CD14-positive monocyte (primary cell): ENCODE results near the gene PGP. TPM values are rescaled to one million over a fixed set of nuclear protein-coding genes. Genes with fewer than 3 reads are reported as not detected.

Experiments
- DNase-seq, 3 donors: peaks; one replicate each; pipeline ENCODE4 v3.0.0-alpha.2; 2011 to 2022
- H2AFZ ChIP-seq: 2 replicates; pipeline ENCODE4 v1.6.0; 2012; ENCODE audit warnings: mild to moderate bottlenecking, low read depth, low read length, inconsistent platforms; ENCODE audit not compliant: insufficient read depth, poor library complexity, severe bottlenecking
- H3K27ac ChIP-seq, 2 donors: 1 replicate in 1 of 2; 2 replicates in 1 of 2; pipeline ENCODE4 v1.5.1; 2012 to 2013; ENCODE audit warnings: low read length in 2 of 2, control low read depth in 1 of 2, inconsistent platforms in 1 of 2, low read depth in 1 of 2, mild to moderate bottlenecking in 1 of 2
- H3K27me3 ChIP-seq, 2 donors: one replicate each; pipeline versions ENCODE4 v1.6.0 to v1.6.1; 2011 to 2013; ENCODE audit warnings: low read length in 2 of 2; ENCODE audit not compliant: control insufficient read depth in 2 of 2, insufficient read depth in 2 of 2
- H3K36me3 ChIP-seq, 2 donors: replicated peaks in 1 of 2; 1 replicate in 1 of 2; 2 replicates in 1 of 2; pipeline versions ENCODE4 v1.5.1 to v1.6.1; 2012 to 2013; ENCODE audit warnings: low read length in 2 of 2, control low read depth in 1 of 2, inconsistent platforms in 1 of 2, mild to moderate bottlenecking in 1 of 2; ENCODE audit not compliant: insufficient read depth in 2 of 2, control insufficient read depth in 1 of 2
- H3K4me1 ChIP-seq, 2 donors: 1 replicate in 1 of 2; 2 replicates in 1 of 2; pipeline versions ENCODE4 v1.5.1 to v1.6.1; 2012 to 2013; ENCODE audit warnings: low read length in 2 of 2, control low read depth in 1 of 2, inconsistent platforms in 1 of 2, mild to moderate bottlenecking in 1 of 2, moderate library complexity in 1 of 2; ENCODE audit not compliant: insufficient read depth in 2 of 2, control insufficient read depth in 1 of 2
- H3K4me2 ChIP-seq: replicated peaks from 2 replicates; pipeline ENCODE3; 2012; ENCODE audit warnings: low read length, moderate library complexity, mild to moderate bottlenecking; ENCODE audit not compliant: poor library complexity, severe bottlenecking; ENCODE audit errors: extremely low read depth
- H3K4me3 ChIP-seq, 3 experiments: fragments of 200-600 bp in 1 of 3; sonication (generic) in 1 of 3; replicated peaks in 1 of 3; 1 replicate in 2 of 3; 2 replicates in 1 of 3; pipeline ENCODE4 v1.5.1; 2011 to 2013; ENCODE audit warnings: low read length in 3 of 3, mild to moderate bottlenecking in 3 of 3, control low read depth in 2 of 3, low read depth in 2 of 3, inconsistent platforms in 1 of 3, moderate library complexity in 1 of 3
- H3K79me2 ChIP-seq: 2 replicates; pipeline ENCODE4 v1.6.0; 2012; ENCODE audit warnings: mild to moderate bottlenecking, control low read depth, inconsistent platforms, low read length, moderate library complexity; ENCODE audit not compliant: insufficient read depth
- H3K9ac ChIP-seq: 2 replicates; pipeline ENCODE4 v1.6.0; 2017; ENCODE audit warnings: low read length, mild to moderate bottlenecking; ENCODE audit not compliant: insufficient read depth, poor library complexity, severe bottlenecking
- H3K9me3 ChIP-seq, 2 donors: replicated peaks in 1 of 2; 1 replicate in 1 of 2; 2 replicates in 1 of 2; pipeline versions ENCODE4 v1.5.1 to v1.6.1; 2012 to 2013; ENCODE audit warnings: low read length in 2 of 2, control low read depth in 1 of 2; ENCODE audit not compliant: control insufficient read depth in 1 of 2, insufficient read depth in 1 of 2
- H4K20me1 ChIP-seq: 2 replicates; pipeline ENCODE4 v1.6.0; 2012; ENCODE audit warnings: mild to moderate bottlenecking, low read length, control low read depth, moderate library complexity; ENCODE audit not compliant: insufficient read depth
- H3K27ac Mint-ChIP-seq, 7 donors: one replicate each; pipeline ENCODE4 v1.8.0; 2020; ENCODE audit warnings: mild to moderate bottlenecking in 7 of 7, mixed read lengths in 7 of 7, moderate library complexity in 6 of 7, inconsistent platforms in 2 of 7
- H3K27me3 Mint-ChIP-seq, 3 donors: one replicate each; pipeline ENCODE4 v1.8.0; 2021 to 2022; ENCODE audit warnings: low read depth in 3 of 3, mild to moderate bottlenecking in 3 of 3, mixed read lengths in 3 of 3, moderate library complexity in 3 of 3, inconsistent platforms in 1 of 3
- H3K36me3 Mint-ChIP-seq, 2 donors: one replicate each; pipeline ENCODE4 v1.8.0; 2020; ENCODE audit warnings: mixed read lengths in 2 of 2, inconsistent platforms in 1 of 2, mild to moderate bottlenecking in 1 of 2
- H3K4me1 Mint-ChIP-seq: one replicate; pipeline ENCODE4 v1.8.0; 2020; ENCODE audit warnings: mild to moderate bottlenecking, mixed read lengths
- H3K4me3 Mint-ChIP-seq, 2 donors: one replicate each; pipeline ENCODE4 v1.8.0; 2020; ENCODE audit warnings: mild to moderate bottlenecking in 2 of 2, mixed read lengths in 2 of 2, moderate library complexity in 1 of 2
- H3K9me3 Mint-ChIP-seq, 7 donors: one replicate each; pipeline ENCODE4 v1.8.0; 2020 to 2022; ENCODE audit warnings: mixed read lengths in 7 of 7, mild to moderate bottlenecking in 6 of 7, moderate library complexity in 6 of 7, inconsistent platforms in 2 of 7
- CTCF ChIP-seq: fragments of 200-600 bp; IDR thresholded peaks from one replicate; pipeline ENCODE4 v1.8.0; 2022; ENCODE audit warnings: antibody characterized with exemption, mild to moderate bottlenecking
- WGBS: methylation state at CpG from one replicate; pipeline ENCODE4 v1.1.5; 2013; ENCODE audit warnings: missing lambda C conversion rate; ENCODE audit not compliant: insufficient coverage; 5-methylcytosine and 5-hydroxymethylcytosine counted together
- intact Hi-C, 2 donors: fragments of 100-400 bp; cut with micrococcal nuclease; formaldehyde crosslinking; loops; one replicate each; pipeline versions ENCODE4 v1.15.0 to v1.15.1; 2023
- polyA plus RNA-seq, 3 donors: library from polyadenylated mRNA; depleted of rRNA in 1 of 3; unstranded in 2 of 3; stranded (reverse) in 1 of 3; fragments of 300-500 nt in 2 of 3; fragments of >200 nt in 1 of 3; fragmentation: Illumina TruSeq in 2 of 3; gene quantifications; 1 replicate in 2 of 3; 2 replicates in 1 of 3; pipeline ENCODE4 v1.2.3, GENCODE V29; 2012 to 2021

PGP gene
- polyA plus RNA-seq, 3 donors = 7.2 to 20.2 (median 19.2) TPM

- no peaks in the 10 kb centered on the region for H3K36me3 ChIP-seq
Measured at GRCh38 chr16:2184962-2185361, 29.7 kb downstream of the PGP start.

GRCh38 chr16:2184346-2184745 is 30.3 kb downstream of the PGP start:
- DNase-seq = no peak
- WGBS = 95% methylated on average over 18 of the region's 19 CpGs
- TF ChIP-seq CTCF = no peak
- Histone ChIP-seq H3K9ac (no peak overlapping the region), H3K9me3 (no peaks in the 10 kb centered on the region), H3K79me2 (no peaks in the 10 kb centered on the region), H3K36me3 (no peaks in the 10 kb centered on the region), H3K4me2 (no peak overlapping the region), H3K4me1 (no peaks in the 10 kb centered on the region), H2AFZ (no peak overlapping the region), H3K4me3 (no peak overlapping the region), H3K27me3 (peaks cover 0 to 1% of the 10 kb centered on the region in 2 donors), H4K20me1 (no peaks in the 10 kb centered on the region), H3K27ac (no peak overlapping the region)
- H3K27me3 Mint-ChIP-seq = peaks cover 2 to 6% (median 4%) of the 10 kb centered on the region in 3 donors
- H3K9me3 Mint-ChIP-seq = peaks cover 0 to 2% (median 0%) of the 10 kb centered on the region in 7 donors
- no peaks in the 10 kb centered on the region for H3K36me3 Mint-ChIP-seq
- no peak overlapping the region for H3K27ac Mint-ChIP-seq
- no peaks in the 10 kb centered on the region for H3K4me1 Mint-ChIP-seq
- H3K4me3 Mint-ChIP-seq = no peak overlapping the region
- intact Hi-C loops = no loop called here

More at GRCh38 chr16:2184962-2185361, 29.7 kb downstream of the PGP start:
- H3K9me3 Mint-ChIP-seq = peaks cover 0 to 2% (median 0%) of the 10 kb centered on the region in 7 donors
- Histone ChIP-seq H3K27ac (no peak overlapping the region), H3K27me3 (no peaks in the 10 kb centered on the region), H4K20me1 (no peaks in the 10 kb centered on the region), H3K4me3 (no peak overlapping the region), H3K9me3 (no peaks in the 10 kb centered on the region), H3K4me2 (no peak overlapping the region), H3K79me2 (no peaks in the 10 kb centered on the region), H3K4me1 (no peaks in the 10 kb centered on the region), H3K9ac (no peak overlapping the region), H2AFZ (no peak overlapping the region)
- H3K27ac Mint-ChIP-seq = no peak overlapping the region
- intact Hi-C loops = no loop called here
- no peak for DNase-seq
- no peak overlapping the region for H3K4me3 Mint-ChIP-seq
- no peaks in the 10 kb centered on the region for H3K4me1 Mint-ChIP-seq
- H3K36me3 Mint-ChIP-seq = no peaks in the 10 kb centered on the region
- WGBS = 94% methylated on average over 20 of the region's 20 CpGs
- peaks cover 2 to 5% (median 2%) of the 10 kb centered on the region in 3 donors for H3K27me3 Mint-ChIP-seq
- no peak for TF ChIP-seq CTCF
